Choroid plexus epithelial cell (primary cell): Measurements from ENCODE around the gene CPSF4.

ENCODE experiments used
- DNase-seq: peaks from one replicate; pipeline ENCODE4 v3.0.0-alpha.2; 2010; ENCODE audit warnings: low read depth
- H3K4me3 ChIP-seq: 2 replicates; pipeline ENCODE4 v1.5.1; 2011; ENCODE audit warnings: low read depth, mild to moderate bottlenecking, control low read depth, low read length, moderate library complexity
- CTCF ChIP-seq: conservative IDR thresholded peaks from 2 replicates; pipeline ENCODE4 v1.5.1; 2011; ENCODE audit warnings: low read depth, mild to moderate bottlenecking, control low read depth, inconsistent platforms, low read length, moderate library complexity

The CPSF4 gene

GRCh38 chr7:99489235-99489634, 50.5 kb downstream of the CPSF4 start:
- no peak for TF ChIP-seq CTCF

GRCh38 chr7:99490878-99491277, 52.1 kb downstream of the CPSF4 start:
- H3K4me3 ChIP-seq: no peak overlapping the region
- no peak for DNase-seq
- TF ChIP-seq CTCF: no peak

More at GRCh38 chr7:99489235-99489634, 50.5 kb downstream of the CPSF4 start:
- no peak overlapping the region for H3K4me3 ChIP-seq
- no peak for DNase-seq

- no peak for TF ChIP-seq CTCF
- H3K4me3 ChIP-seq: no peak overlapping the region
Observed at GRCh38 chr7:99493823-99494222, 55.1 kb downstream of the CPSF4 start.

GRCh38 chr7:99497766-99498545, 59.2 kb downstream of the CPSF4 start:
- peak overlapping the region; percentile 98 for H3K4me3 ChIP-seq
- DNase-seq: no peak
- no peak for TF ChIP-seq CTCF

More at GRCh38 chr7:99493823-99494222, 55.1 kb downstream of the CPSF4 start:
- DNase-seq: no peak

- DNase-seq: no peak
- H3K4me3 ChIP-seq: peak overlapping the region; percentile 98
- TF ChIP-seq CTCF: no peak
Observed at GRCh38 chr7:99498546-99498944, 59.8 kb downstream of the CPSF4 start.

GRCh38 chr7:99499371-99499720, 60.6 kb downstream of the CPSF4 start:
- H3K4me3 ChIP-seq: peak overlapping the region; percentile 98
- no peak for DNase-seq
- TF ChIP-seq CTCF: no peak
